GM12878 (cell line): ENCODE measurements around the gene PACSIN3. TPM values are rescaled to one million over a fixed set of nuclear protein-coding genes. Genes with fewer than 3 reads are reported as not detected.

Source experiments
- ATAC-seq: fragments of 200-7000 bp; cut with Tn5 transposase; 3 replicates; pipeline ENCODE4 v1.9.1; 2020; ENCODE audit warnings: mild to moderate bottlenecking, moderate library complexity
- BruUV-seq: library from RNA; stranded (reverse); fragments of 400-500 nt; replicated peaks from 2 replicates; lab custom pipeline; 2021; lab: Mats Ljungman, UMichigan
- CTCF ChIA-PET: fragments of 300-600 bp; sonication (Branson Sonifier 250); formaldehyde crosslinking; extraction: SDS; loops from one replicate; lab custom pipeline; 2021; ENCODE audit warnings: inconsistent platforms; lab: Yijun Ruan, JAX
- POLR2A ChIA-PET: fragments of 350-600 bp; formaldehyde crosslinking; extraction: SDS; loops from one replicate; lab custom pipeline; 2021; ENCODE audit warnings: inconsistent platforms; lab: Charles Lee
- RAD21 ChIA-PET: fragments of 300-600 bp; sonication (Branson Sonifier 250); formaldehyde crosslinking; loops from one replicate; lab custom pipeline; 2023; ENCODE audit warnings: antibody characterized with exemption; ENCODE audit not compliant: unreplicated experiment; lab: Charles Lee
- SMC1A ChIA-PET: fragments of 300-600 bp; sonication (Branson Sonifier 250); formaldehyde crosslinking; loops from one replicate; lab custom pipeline; 2023; ENCODE audit not compliant: unreplicated experiment, uncharacterized antibody; lab: Charles Lee
- DNase-seq: peaks from one replicate; pipeline ENCODE4 v3.0.0-alpha.2; 2011; ENCODE audit warnings: low read depth, low spot score
- FAIRE-seq: peaks from 3 replicates; lab custom pipeline; 2011; peaks lifted over from hg19 to GRCh38; lab: Jason Lieb, UNC
- H2AFZ ChIP-seq: 2 replicates; pipeline ENCODE4 v1.6.0; 2011; ENCODE audit warnings: low read depth, low read length, control low read depth; ENCODE audit not compliant: control insufficient read depth
- H3K27ac ChIP-seq: 2 replicates; pipeline ENCODE4 v1.5.1; 2011; ENCODE audit warnings: control low read depth; ENCODE audit not compliant: control insufficient read depth, insufficient read depth
- H3K27me3 ChIP-seq, 2 experiments: replicated peaks in 1 of 2; 2 replicates each; pipeline versions ENCODE4 v1.6.0 to v1.6.1; 2011; ENCODE audit warnings: low read length in 1 of 2; ENCODE audit not compliant: control insufficient read depth in 2 of 2, insufficient read depth in 2 of 2
- H3K36me3 ChIP-seq, 2 experiments: 2 replicates each; pipeline ENCODE4 v1.5.1; 2011; ENCODE audit warnings: low read length in 1 of 2; ENCODE audit not compliant: control insufficient read depth in 2 of 2, insufficient read depth in 2 of 2
- H3K4me1 ChIP-seq: 2 replicates; pipeline ENCODE4 v1.6.1; 2011; ENCODE audit warnings: mild to moderate bottlenecking, low read length, moderate library complexity, mixed read lengths; ENCODE audit not compliant: control insufficient read depth, insufficient read depth
- H3K4me2 ChIP-seq: 2 replicates; pipeline ENCODE4 v1.6.0; 2011; ENCODE audit warnings: control low read depth; ENCODE audit not compliant: control insufficient read depth, insufficient read depth
- H3K4me3 ChIP-seq: fragments of 200-600 bp; sonication (generic); 2 replicates; pipeline ENCODE4 v1.5.1; 2016
- H3K79me2 ChIP-seq: 2 replicates; pipeline ENCODE4 v1.6.0; 2011; ENCODE audit warnings: low read length; ENCODE audit not compliant: control insufficient read depth, insufficient read depth
- H3K9ac ChIP-seq: 2 replicates; pipeline ENCODE4 v1.8.0; 2011; ENCODE audit warnings: low read length, control low read depth, mixed read lengths; ENCODE audit not compliant: control insufficient read depth, insufficient read depth
- H3K9me3 ChIP-seq: replicated peaks from 3 replicates; pipeline ENCODE4 v1.5.1; 2011; ENCODE audit warnings: mild to moderate bottlenecking, low read length; ENCODE audit not compliant: control insufficient read depth, insufficient read depth
- H4K20me1 ChIP-seq: 2 replicates; pipeline ENCODE4 v1.6.0; 2011; ENCODE audit not compliant: control insufficient read depth, insufficient read depth
- CHD2 ChIP-seq: IDR thresholded peaks from 2 replicates; pipeline ENCODE4 v1.6.1; 2011; ENCODE audit warnings: low read depth, low read length, improper control_type of control experiment, borderline replicate concordance
- E4F1 ChIP-seq: fragments of 450-650 bp; IDR thresholded peaks from 2 replicates; pipeline ENCODE4 v1.6.1; 2018; ENCODE audit warnings: borderline replicate concordance, mild to moderate bottlenecking; ENCODE audit not compliant: partially characterized antibody
- HDGF ChIP-seq: fragments of 450-650 bp; IDR thresholded peaks from 2 replicates; pipeline ENCODE4 v1.6.1; 2016; ENCODE audit warnings: antibody characterized with exemption
- IRF3 ChIP-seq: fragments of 450-650 bp; IDR thresholded peaks from 2 replicates; pipeline ENCODE4 v1.6.1; 2014; ENCODE audit warnings: mild to moderate bottlenecking
- MLLT1 ChIP-seq: fragments of 450-650 bp; IDR thresholded peaks from 2 replicates; pipeline ENCODE4 v1.6.1; 2016; ENCODE audit warnings: mild to moderate bottlenecking
- MYC ChIP-seq: IDR thresholded peaks from 2 replicates; pipeline ENCODE4 v1.6.1; 2011; ENCODE audit warnings: mild to moderate bottlenecking, low read length, moderate library complexity, inconsistent platforms; ENCODE audit not compliant: insufficient read depth, insufficient replicate concordance, insufficient read length, severe bottlenecking
- POLR2A ChIP-seq: IDR thresholded peaks from 2 replicates; pipeline ENCODE4 v1.6.1; 2011; ENCODE audit warnings: low read depth, mild to moderate bottlenecking, low read length
- RELA ChIP-seq: fragments of 450-650 bp; IDR thresholded peaks from 2 replicates; pipeline ENCODE4 v1.8.0; 2014; ENCODE audit warnings: borderline replicate concordance; ENCODE audit not compliant: partially characterized antibody
- RELB ChIP-seq: fragments of 450-650 bp; IDR thresholded peaks from 2 replicates; pipeline ENCODE4 v1.6.1; 2017; ENCODE audit warnings: low read depth, mild to moderate bottlenecking, moderate library complexity
- RFX5 ChIP-seq: IDR thresholded peaks from 2 replicates; pipeline ENCODE4 v1.6.1; 2011; ENCODE audit warnings: low read depth, low read length, improper control_type of control experiment
- SP1 ChIP-seq: IDR thresholded peaks from one replicate; pipeline ENCODE4 v1.6.1; 2011; ENCODE audit warnings: low read depth, low read length
- ZNF207 ChIP-seq: fragments of 450-650 bp; IDR thresholded peaks from 2 replicates; pipeline ENCODE4 v1.6.1; 2014; ENCODE audit warnings: antibody characterized with exemption, mild to moderate bottlenecking, borderline replicate concordance
- ZNF384 ChIP-seq: IDR thresholded peaks from 2 replicates; pipeline ENCODE4 v1.6.1; 2012; ENCODE audit warnings: low read depth, mild to moderate bottlenecking, low read length, improper control_type of control experiment, borderline replicate concordance
- WGBS: methylation state at CpG from one replicate; pipeline ENCODE4 v1.1.6; 2016; ENCODE audit warnings: low lambda C conversion rate; ENCODE audit not compliant: insufficient replicate concordance, insufficient coverage; ENCODE audit errors: missing lambda C conversion rate; 5-methylcytosine and 5-hydroxymethylcytosine counted together
- in situ Hi-C: fragments of 300-500 bp; cut with MboI; formaldehyde crosslinking; loops from 9 replicates; pipeline ENCODE4 v1.14.3; 2018; ENCODE audit warnings: mixed read lengths
- intact Hi-C: fragments of 100-400 bp; cut with micrococcal nuclease; formaldehyde crosslinking; loops from one replicate; pipeline ENCODE4 v1.14.2; 2022; ENCODE audit not compliant: unreplicated experiment
- polyA plus RNA-seq, 11 experiments: library from polyadenylated mRNA; depleted of rRNA in 4 of 11; unstranded in 6 of 11; stranded (reverse) in 5 of 11; fragments of >200 nt; fragmentation: Nextera tagmentation in 4 of 11; fragmentation: Illumina TruSeq in 1 of 11; extraction: Ambion mirVana in 4 of 11; extraction: Trizol in 1 of 11; gene quantifications; 1 replicate in 1 of 11; 2 replicates in 10 of 11; pipeline versions ENCODE4 v1.2.1 to v1.2.3, GENCODE V29; 2011 to 2016; ENCODE audit warnings: inconsistent platforms in 2 of 11, missing spikeins in 2 of 11, low read depth in 1 of 11
- total RNA-seq, 4 experiments: library from RNA; depleted of rRNA in 3 of 4; stranded (reverse); fragments of >200 nt in 3 of 4; fragmentation: Illumina TruSeq in 1 of 4; extraction: Trizol in 1 of 4; gene quantifications; 2 replicates each; pipeline versions ENCODE4 v1.2.1 to v1.2.3, GENCODE V29; 2013 to 2021

Gene PACSIN3
- total and polyA plus RNA-seq, 10 of the 15 experiments (the other 5 are each of a cell fraction or from before 2014, with no cell fraction given), result 0.05 to 0.82 (median 0.22) TPM; not detected in 1

GRCh38 chr11:47220401-47220821 is 34.2 kb upstream of the PACSIN3 start:
- Histone ChIP-seq H3K27me3 (no peaks in the 10 kb centered on the region), H2AFZ (no peak overlapping the region), H3K9me3 (no peaks in the 10 kb centered on the region), H3K27ac (no peak overlapping the region), H3K4me1 (peaks cover 12% of the 10 kb centered on the region), H3K9ac (no peak overlapping the region), H3K4me2 (no peak overlapping the region), H3K36me3 (peaks cover 1 to 4% of the 10 kb centered on the region in 2 experiments; a peak in 2 of 4 replicates), H3K79me2 (peaks cover 39% of the 10 kb centered on the region), H3K4me3 (no peak overlapping the region), H4K20me1 (no peaks in the 10 kb centered on the region)
- RAD21 ChIA-PET, result no interaction called here
- 100% methylated on average over 1 of the region's 1 CpG for WGBS
- TF ChIP-seq POLR2A (no peak), MYC (no peak), ZNF207 (no peak), SP1 (no peak), ZNF384 (no peak), IRF3 (no peak), HDGF (no peak), MLLT1 (no peak), RFX5 (no peak), RELB (no peak), RELA (no peak), CHD2 (no peak), E4F1 (no peak)
- no peak for FAIRE-seq
- no TSS peak for BruUV-seq
- SMC1A ChIA-PET, result interaction anchor here (0.7 to 1.8 kb wide), 4 partner anchors 28 to 150 kb away, joined by 3 to 5 read pairs (median 4); partner anchors contain the start of gene ACP2
- in situ Hi-C loops (no loop called here), intact Hi-C loops (no loop called here)
- no peak for DNase-seq
- CTCF ChIA-PET, result interaction anchor here (0.6 to 2.3 kb wide), 6 partner anchors 14 to 219 kb away, joined by 3 to 9 read pairs (median 4); partner anchors contain the start of gene ACP2
- POLR2A ChIA-PET, result interaction anchor here (0.5 to 1.4 kb wide), 5 partner anchors 10 to 466 kb away, joined by 3 to 6 read pairs (median 3); partner anchors contain the start of gene ACP2
- no peak for ATAC-seq
